K562 (cell line): ENCODE results near the gene C19orf85. TPM values are rescaled to one million over a fixed set of nuclear protein-coding genes. Genes with fewer than 3 reads are reported as not detected.

Experiments used
- ARNT ChIP-seq, 2 experiments: fragments of 450-650 bp; IDR thresholded peaks; 2 replicates each; pipeline ENCODE4 v1.6.1; 2016; ENCODE audit warnings: mild to moderate bottlenecking in 1 of 2
- CHD2 ChIP-seq: IDR thresholded peaks from 2 replicates; pipeline ENCODE4 v1.6.1; 2011; ENCODE audit warnings: low read depth, low read length
- CTBP1 ChIP-seq: fragments of 450-650 bp; IDR thresholded peaks from 2 replicates; pipeline ENCODE4 v1.6.1; 2016; ENCODE audit warnings: borderline replicate concordance
- HDAC6 ChIP-seq: IDR thresholded peaks from 2 replicates; pipeline ENCODE4 v1.6.1; 2012; ENCODE audit warnings: low read depth, mild to moderate bottlenecking, control low read depth, inconsistent platforms, low read length, moderate library complexity
- NR2C1 ChIP-seq, 2 experiments: fragments of 450-650 bp; IDR thresholded peaks; 2 replicates each; pipeline ENCODE4 v1.6.1; 2017; ENCODE audit warnings: mild to moderate bottlenecking in 2 of 2, antibody characterized with exemption in 1 of 2, inconsistent platforms in 1 of 2, missing compliant biosample characterization in 1 of 2, missing genetic modification characterization in 1 of 2
- POLR2B ChIP-seq: fragments of 450-650 bp; IDR thresholded peaks from 2 replicates; pipeline ENCODE4 v1.6.1; 2018; ENCODE audit warnings: low read depth; ENCODE audit not compliant: partially characterized antibody
- RBM17 ChIP-seq: fragments of 200-400 bp; formaldehyde crosslinking; IDR thresholded peaks from 2 replicates; pipeline ENCODE4 v1.6.1; 2017; ENCODE audit warnings: low read depth, mild to moderate bottlenecking, low read length, borderline replicate concordance
- SMARCA5 ChIP-seq: fragments of 450-650 bp; IDR thresholded peaks from 2 replicates; pipeline ENCODE4 v1.6.1; 2016
- SOX6 ChIP-seq: fragments of 450-650 bp; IDR thresholded peaks from 2 replicates; pipeline ENCODE4 v1.6.1; 2014; ENCODE audit warnings: mild to moderate bottlenecking
- SREBF1 ChIP-seq: fragments of 150-350 bp; IDR thresholded peaks from 2 replicates; pipeline ENCODE4 v1.6.1; 2014; ENCODE audit warnings: antibody characterized with exemption, low read depth, low read length, borderline replicate concordance
- TSC22D4 ChIP-seq: fragments of 450-650 bp; IDR thresholded peaks from 2 replicates; pipeline ENCODE4 v1.6.1; 2016; ENCODE audit warnings: missing genetic modification characterization, missing biosample characterization, control low read depth
- YBX1 ChIP-seq: fragments of 450-650 bp; IDR thresholded peaks from 2 replicates; pipeline ENCODE4 v1.7.1; 2016; ENCODE audit warnings: mild to moderate bottlenecking
- ZBTB7A ChIP-seq: IDR thresholded peaks from 2 replicates; pipeline ENCODE4 v1.6.1; 2011; ENCODE audit warnings: low read depth, mild to moderate bottlenecking, low read length, moderate library complexity, borderline replicate concordance; ENCODE audit not compliant: control insufficient read depth
- ZFP1 ChIP-seq: fragments of 450-650 bp; formaldehyde crosslinking; IDR thresholded peaks from 2 replicates; pipeline ENCODE4 v1.4.0; 2020; ENCODE audit warnings: mild to moderate bottlenecking, mixed read lengths
- ZNF668 ChIP-seq: fragments of 250-450 bp; sonication (Bioruptor Pico); IDR thresholded peaks from 2 replicates; pipeline ENCODE4 v1.8.0; 2022; ENCODE audit warnings: mild to moderate bottlenecking, inconsistent platforms
- ZNF76 ChIP-seq: fragments of 250-450 bp; sonication (Bioruptor Pico); IDR thresholded peaks from 2 replicates; pipeline ENCODE4 v1.4.0; 2020; ENCODE audit warnings: mild to moderate bottlenecking, moderate library complexity, borderline replicate concordance
- ZNF77 ChIP-seq: fragments of 250-450 bp; sonication (Bioruptor Pico); IDR thresholded peaks from 2 replicates; pipeline ENCODE4 v1.5.0; 2020
- polyA plus RNA-seq, 8 experiments: library from polyadenylated mRNA; depleted of rRNA in 4 of 8; stranded (reverse) in 5 of 8; unstranded in 3 of 8; fragments of >200 nt; fragmentation: Nextera tagmentation in 2 of 8; fragmentation: Illumina TruSeq in 1 of 8; extraction: Ambion mirVana in 2 of 8; extraction: Trizol in 1 of 8; gene quantifications; 2 replicates each; pipeline versions ENCODE4 v1.2.1 to v1.2.3, GENCODE V29; 2011 to 2014; ENCODE audit warnings: inconsistent platforms in 1 of 8, missing spikeins in 1 of 8
- total RNA-seq, 7 experiments: library from RNA; depleted of rRNA in 6 of 7; stranded (reverse); fragments of >200 nt in 6 of 7; fragmentation: Illumina TruSeq in 2 of 7; extraction: Trizol in 2 of 7; gene quantifications; 2 replicates each; pipeline versions ENCODE4 v1.2.1 to v1.2.3, GENCODE V29; 2011 to 2021; ENCODE audit warnings: low replicate concordance in 1 of 7
- TF ChIP-seq, protein P1 (sequence below), 3 experiments: fragments of 200-800 bp in 1 of 3; fragments of 250-450 bp in 1 of 3; fragments of 450-650 bp in 1 of 3; sonication (Bioruptor Pico) in 1 of 3; sonication (Bioruptor generic) in 1 of 3; formaldehyde crosslinking in 1 of 3; IDR thresholded peaks; 2 replicates each; pipeline versions ENCODE4 v1.6.1 to v1.8.0; 2016 to 2022; ENCODE audit warnings: mild to moderate bottlenecking in 2 of 3, missing genetic modification characterization in 2 of 3, missing compliant biosample characterization in 1 of 3, moderate library complexity in 1 of 3
- TF ChIP-seq, protein P2 (sequence below): fragments of 250-450 bp; sonication (Bioruptor Pico); IDR thresholded peaks from 2 replicates; pipeline ENCODE4 v1.5.1; 2021; ENCODE audit warnings: mild to moderate bottlenecking
- TF ChIP-seq, protein P3 (sequence below): fragments of 450-650 bp; formaldehyde crosslinking; IDR thresholded peaks from 2 replicates; pipeline ENCODE4 v1.4.0; 2020; ENCODE audit warnings: mild to moderate bottlenecking, mixed read lengths

The C19orf85 gene
- total and polyA plus RNA-seq, 9 of the 15 experiments (the other 6 are each of a cell fraction or from before 2014, with no cell fraction given), result not detected

DNA sequence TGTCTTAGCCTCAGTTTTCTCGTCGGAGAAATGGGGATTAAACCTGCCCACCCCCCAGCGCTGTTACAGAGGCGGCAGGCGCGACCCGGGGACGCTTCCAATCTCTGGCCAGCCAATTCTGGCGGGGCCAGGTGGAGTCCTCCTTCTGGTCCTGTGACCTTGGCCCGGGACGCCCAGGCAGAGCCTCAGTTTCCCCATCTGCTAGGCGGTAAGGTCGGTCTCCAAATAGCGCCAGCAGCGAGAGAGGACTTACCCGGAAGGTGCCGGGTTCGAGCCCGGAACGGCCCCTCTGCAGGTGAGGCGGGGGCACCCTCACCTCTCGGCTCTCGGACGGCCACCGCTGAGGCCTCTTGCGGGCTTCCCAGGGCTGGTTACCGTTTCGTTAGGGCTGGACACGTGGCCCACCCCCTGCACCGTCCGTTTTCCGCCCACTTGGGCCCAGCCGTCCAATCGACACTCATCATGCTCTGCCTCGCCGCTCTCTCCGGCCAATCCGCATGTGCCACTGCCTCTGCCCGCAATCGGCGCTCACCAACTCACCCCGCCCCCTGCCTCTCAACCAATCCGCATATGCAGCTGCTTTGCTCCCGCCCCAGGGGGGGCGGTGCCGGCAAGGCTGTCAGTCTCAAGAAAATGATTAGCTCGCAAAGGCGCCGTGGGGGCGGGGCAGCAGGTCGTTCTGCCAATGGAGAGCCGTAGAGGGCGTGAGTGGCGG is 3.1 kb downstream of the C19orf85 start, which contains the start of gene ISOC2 (continued):
- TF ChIP-seq, protein P1, sequence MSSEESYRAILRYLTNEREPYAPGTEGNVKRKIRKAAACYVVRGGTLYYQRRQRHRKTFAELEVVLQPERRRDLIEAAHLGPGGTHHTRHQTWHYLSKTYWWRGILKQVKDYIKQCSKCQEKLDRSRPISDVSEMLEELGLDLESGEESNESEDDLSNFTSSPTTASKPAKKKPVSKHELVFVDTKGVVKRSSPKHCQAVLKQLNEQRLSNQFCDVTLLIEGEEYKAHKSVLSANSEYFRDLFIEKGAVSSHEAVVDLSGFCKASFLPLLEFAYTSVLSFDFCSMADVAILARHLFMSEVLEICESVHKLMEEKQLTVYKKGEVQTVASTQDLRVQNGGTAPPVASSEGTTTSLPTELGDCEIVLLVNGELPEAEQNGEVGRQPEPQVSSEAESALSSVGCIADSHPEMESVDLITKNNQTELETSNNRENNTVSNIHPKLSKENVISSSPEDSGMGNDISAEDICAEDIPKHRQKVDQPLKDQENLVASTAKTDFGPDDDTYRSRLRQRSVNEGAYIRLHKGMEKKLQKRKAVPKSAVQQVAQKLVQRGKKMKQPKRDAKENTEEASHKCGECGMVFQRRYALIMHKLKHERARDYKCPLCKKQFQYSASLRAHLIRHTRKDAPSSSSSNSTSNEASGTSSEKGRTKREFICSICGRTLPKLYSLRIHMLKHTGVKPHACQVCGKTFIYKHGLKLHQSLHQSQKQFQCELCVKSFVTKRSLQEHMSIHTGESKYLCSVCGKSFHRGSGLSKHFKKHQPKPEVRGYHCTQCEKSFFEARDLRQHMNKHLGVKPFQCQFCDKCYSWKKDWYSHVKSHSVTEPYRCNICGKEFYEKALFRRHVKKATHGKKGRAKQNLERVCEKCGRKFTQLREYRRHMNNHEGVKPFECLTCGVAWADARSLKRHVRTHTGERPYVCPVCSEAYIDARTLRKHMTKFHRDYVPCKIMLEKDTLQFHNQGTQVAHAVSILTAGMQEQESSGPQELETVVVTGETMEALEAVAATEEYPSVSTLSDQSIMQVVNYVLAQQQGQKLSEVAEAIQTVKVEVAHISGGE (CRISPR knock-in tag; IDR thresholded peaks at IDR 0.05), result peak in 1 of 3 experiments; percentile 25; a peak in 1 of 6 replicates
- TF ChIP-seq NR2C1 (IDR thresholded peaks at IDR 0.05) (no peak; the same call in 1 of the 2 replicates), NR2C1 (tag; IDR thresholded peaks at IDR 0.05) (no peak), ARNT (IDR thresholded peaks at IDR 0.05) (peak in 1 of 2 experiments; percentile 43; a peak in 1 of 4 replicates), YBX1 (no peak), HDAC6 (no peak), SMARCA5 (peak; percentile 99), ZNF76 (peak; percentile 56; the same call in 1 of the 2 replicates), ZNF668 (CRISPR knock-in tag) (0 out of 2 replicates have a peak, but pooled peaks have one; percentile 29), ZFP1 (CRISPR knock-in tag) (no peak), ZNF77 (no peak), CHD2 (peak; percentile 83), ZBTB7A (peak; percentile 10; the same call in 1 of the 2 replicates), POLR2B (peak; percentile 78), SOX6 (peak; percentile 37), RBM17 (no peak), CTBP1 (peak; percentile 11; the same call in 1 of the 2 replicates), TSC22D4 (tag) (no peak), SREBF1 (no peak)
- TF ChIP-seq, protein P2, sequence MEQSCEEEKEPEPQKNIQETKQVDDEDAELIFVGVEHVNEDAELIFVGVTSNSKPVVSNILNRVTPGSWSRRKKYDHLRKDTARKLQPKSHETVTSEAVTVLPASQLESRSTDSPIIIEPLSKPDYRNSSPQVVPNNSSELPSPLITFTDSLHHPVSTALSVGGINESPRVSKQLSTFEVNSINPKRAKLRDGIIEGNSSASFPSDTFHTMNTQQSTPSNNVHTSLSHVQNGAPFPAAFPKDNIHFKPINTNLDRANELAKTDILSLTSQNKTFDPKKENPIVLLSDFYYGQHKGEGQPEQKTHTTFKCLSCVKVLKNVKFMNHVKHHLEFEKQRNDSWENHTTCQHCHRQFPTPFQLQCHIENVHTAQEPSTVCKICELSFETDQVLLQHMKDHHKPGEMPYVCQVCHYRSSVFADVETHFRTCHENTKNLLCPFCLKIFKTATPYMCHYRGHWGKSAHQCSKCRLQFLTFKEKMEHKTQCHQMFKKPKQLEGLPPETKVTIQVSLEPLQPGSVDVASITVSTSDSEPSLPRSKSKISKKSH, result no peak
- TF ChIP-seq, protein P3, sequence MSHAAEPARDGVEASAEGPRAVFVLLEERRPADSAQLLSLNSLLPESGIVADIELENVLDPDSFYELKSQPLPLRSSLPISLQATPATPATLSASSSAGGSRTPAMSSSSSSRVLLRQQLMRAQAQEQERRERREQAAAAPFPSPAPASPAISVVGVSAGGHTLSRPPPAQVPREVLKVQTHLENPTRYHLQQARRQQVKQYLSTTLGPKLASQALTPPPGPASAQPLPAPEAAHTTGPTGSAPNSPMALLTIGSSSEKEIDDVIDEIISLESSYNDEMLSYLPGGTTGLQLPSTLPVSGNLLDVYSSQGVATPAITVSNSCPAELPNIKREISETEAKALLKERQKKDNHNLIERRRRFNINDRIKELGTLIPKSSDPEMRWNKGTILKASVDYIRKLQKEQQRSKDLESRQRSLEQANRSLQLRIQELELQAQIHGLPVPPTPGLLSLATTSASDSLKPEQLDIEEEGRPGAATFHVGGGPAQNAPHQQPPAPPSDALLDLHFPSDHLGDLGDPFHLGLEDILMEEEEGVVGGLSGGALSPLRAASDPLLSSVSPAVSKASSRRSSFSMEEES (CRISPR knock-in tag), result no peak
